HUES6 (cell line): ENCODE data around the gene KRTAP10-5.

Source experiments
- H3K27ac ChIP-seq: 2 replicates; pipeline ENCODE4 v1.7.0; 2013; ENCODE audit warnings: low read depth, mild to moderate bottlenecking, low read length, inconsistent platforms
- H3K27me3 ChIP-seq: 2 replicates; pipeline ENCODE4 v1.6.1; 2013; ENCODE audit warnings: low read length; ENCODE audit not compliant: control insufficient read depth, insufficient read depth
- H3K36me3 ChIP-seq: 2 replicates; pipeline ENCODE4 v1.6.1; 2013; ENCODE audit warnings: low read length; ENCODE audit not compliant: control insufficient read depth, insufficient read depth
- H3K4me1 ChIP-seq: 2 replicates; pipeline ENCODE4 v1.6.1; 2013; ENCODE audit warnings: low read length; ENCODE audit not compliant: control insufficient read depth, insufficient read depth
- H3K4me3 ChIP-seq: 2 replicates; pipeline ENCODE4 v1.5.1; 2013; ENCODE audit warnings: low read depth, low read length
- H3K9ac ChIP-seq: one replicate; pipeline ENCODE4 v1.6.1; 2013; ENCODE audit warnings: mild to moderate bottlenecking, low read length
- H3K9me3 ChIP-seq: 2 replicates; pipeline ENCODE4 v1.6.1; 2013; ENCODE audit warnings: low read depth, low read length; ENCODE audit not compliant: control insufficient read depth, insufficient read depth

The KRTAP10-5 gene

DNA sequence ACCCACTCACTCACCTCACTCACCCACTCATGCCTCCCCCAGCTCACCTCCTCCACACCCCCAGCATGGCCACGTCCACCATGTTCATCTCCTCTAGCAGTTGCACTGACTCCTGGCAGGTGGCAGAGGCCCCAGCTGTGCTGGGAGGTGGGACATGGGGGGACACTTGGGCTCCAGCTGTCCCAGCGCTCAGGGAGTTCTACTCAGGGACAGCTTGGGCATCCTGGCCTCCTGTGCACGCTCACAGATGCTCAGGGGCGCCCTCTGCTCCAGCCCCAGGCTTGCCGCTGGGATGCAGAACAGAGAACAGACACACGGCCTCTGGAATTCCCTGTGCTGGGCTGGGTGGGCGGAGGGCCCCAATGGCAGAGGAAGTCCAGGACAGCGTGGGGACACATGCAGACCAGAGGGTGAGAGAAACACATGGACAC, 36.7 kb upstream of the KRTAP10-5 start:
- no peak overlapping the region for H3K27ac ChIP-seq
- no peaks in the 10 kb centered on the region for H3K27me3 ChIP-seq
- H3K36me3 ChIP-seq: no peaks in the 10 kb centered on the region
- no peak overlapping the region for H3K4me3 ChIP-seq
- H3K9ac ChIP-seq: no peak overlapping the region
- H3K4me1 ChIP-seq: no peaks in the 10 kb centered on the region
- peaks cover 27% of the 10 kb centered on the region for H3K9me3 ChIP-seq

DNA sequence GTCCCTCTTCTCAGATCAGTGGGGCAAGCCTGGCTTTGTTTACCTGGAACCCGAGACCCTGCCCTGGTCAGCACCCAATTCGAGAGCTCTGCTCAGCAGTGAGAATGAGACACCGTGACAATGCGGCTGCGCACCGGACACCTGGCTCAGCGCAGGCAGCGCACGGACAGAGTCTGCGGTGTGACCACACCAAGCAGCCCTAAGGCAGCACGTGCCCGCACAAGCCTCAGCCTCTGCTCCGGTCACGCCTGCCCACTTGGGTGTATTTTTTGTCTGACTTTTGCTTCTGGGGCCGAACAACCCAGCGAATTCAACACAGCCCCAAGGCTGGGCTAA, 36.2 kb upstream of the KRTAP10-5 start:
- Histone ChIP-seq H3K9ac (no peak overlapping the region), H3K9me3 (peaks cover 30% of the 10 kb centered on the region), H3K4me3 (no peak overlapping the region), H3K27me3 (no peaks in the 10 kb centered on the region), H3K4me1 (no peaks in the 10 kb centered on the region), H3K36me3 (no peaks in the 10 kb centered on the region), H3K27ac (no peak overlapping the region)

DNA sequence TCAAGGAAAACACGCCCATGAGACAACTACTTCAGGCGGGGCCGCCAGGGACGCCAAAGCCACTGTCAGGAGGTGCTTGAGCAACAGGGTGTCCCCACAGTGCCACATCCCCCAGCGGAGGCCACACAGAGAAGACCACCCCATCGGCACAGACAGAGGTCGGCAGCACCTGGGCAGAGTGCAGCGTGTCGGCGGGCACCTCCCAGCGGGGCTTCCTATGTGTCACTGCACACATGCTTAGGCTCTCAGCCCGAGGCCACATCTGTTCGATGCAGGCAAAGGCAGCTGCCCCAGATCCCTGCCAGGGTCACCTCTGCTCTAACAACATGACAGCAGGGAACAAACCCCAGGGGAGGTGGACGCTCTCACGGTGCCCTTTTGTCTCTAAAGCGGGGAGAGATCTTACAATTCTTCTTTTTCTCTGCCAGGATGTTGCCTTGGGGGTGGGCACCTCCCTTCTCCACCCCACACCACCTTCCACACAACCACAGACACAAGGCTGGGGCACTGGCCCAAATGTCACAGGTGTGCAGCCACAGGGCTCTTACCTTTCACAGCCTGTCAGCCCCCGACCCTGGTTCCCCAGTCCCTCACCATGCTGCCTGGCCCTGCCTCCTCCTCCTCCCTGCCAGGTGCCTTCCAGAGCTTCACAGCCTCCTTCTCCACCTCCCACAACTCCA, 35.6 kb upstream of the KRTAP10-5 start:
- Histone ChIP-seq H3K27me3 (no peaks in the 10 kb centered on the region), H3K9me3 (peaks cover 32% of the 10 kb centered on the region), H3K4me1 (no peaks in the 10 kb centered on the region), H3K4me3 (no peak overlapping the region), H3K36me3 (no peaks in the 10 kb centered on the region), H3K9ac (no peak overlapping the region), H3K27ac (no peak overlapping the region)

DNA sequence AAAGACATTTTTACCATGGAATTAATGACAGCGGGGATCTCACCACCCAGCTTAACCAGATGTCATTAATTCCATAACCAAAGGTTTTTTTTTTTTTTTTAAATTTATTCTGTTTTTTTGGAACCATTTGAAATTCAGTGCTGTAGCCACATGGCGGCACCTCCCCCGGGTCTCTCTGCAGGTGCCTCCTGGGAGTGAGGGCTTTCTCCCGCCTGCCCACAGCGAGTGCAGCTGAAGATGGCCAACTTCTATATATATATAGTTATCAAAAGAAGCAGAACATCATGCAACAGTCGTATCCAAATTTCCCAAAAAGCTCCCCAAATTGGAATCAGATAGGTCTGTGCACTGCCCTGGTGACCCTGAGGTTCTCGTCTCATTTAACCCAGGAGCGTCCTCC, 35.1 kb upstream of the KRTAP10-5 start:
- no peaks in the 10 kb centered on the region for H3K4me1 ChIP-seq
- H3K9ac ChIP-seq: no peak overlapping the region
- H3K36me3 ChIP-seq: no peaks in the 10 kb centered on the region
- peaks cover 32% of the 10 kb centered on the region for H3K9me3 ChIP-seq
- H3K4me3 ChIP-seq: no peak overlapping the region
- no peaks in the 10 kb centered on the region for H3K27me3 ChIP-seq
- no peak overlapping the region for H3K27ac ChIP-seq

DNA sequence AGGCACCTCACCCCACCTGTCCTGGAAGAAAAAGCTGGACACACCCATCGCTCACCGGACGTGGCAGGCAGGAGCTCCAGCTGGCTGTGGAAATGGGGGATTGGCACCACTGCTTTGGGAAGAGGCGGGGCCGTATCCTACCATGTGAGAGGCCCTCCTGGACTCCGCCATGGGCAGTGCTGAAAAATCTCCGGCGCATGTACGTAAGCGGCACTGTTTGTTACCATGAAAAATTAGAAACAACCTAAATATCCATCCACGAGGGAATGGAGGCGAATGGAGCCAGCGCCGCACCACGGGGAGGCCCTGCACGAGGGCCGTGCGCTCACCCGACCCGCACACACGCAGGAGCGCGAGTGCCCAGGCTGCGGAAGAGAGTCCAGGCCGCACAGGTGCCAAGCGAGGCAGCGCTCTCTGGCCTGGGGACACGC, 34.6 kb upstream of the KRTAP10-5 start:
- H3K9me3 ChIP-seq: peaks cover 34% of the 10 kb centered on the region

DNA sequence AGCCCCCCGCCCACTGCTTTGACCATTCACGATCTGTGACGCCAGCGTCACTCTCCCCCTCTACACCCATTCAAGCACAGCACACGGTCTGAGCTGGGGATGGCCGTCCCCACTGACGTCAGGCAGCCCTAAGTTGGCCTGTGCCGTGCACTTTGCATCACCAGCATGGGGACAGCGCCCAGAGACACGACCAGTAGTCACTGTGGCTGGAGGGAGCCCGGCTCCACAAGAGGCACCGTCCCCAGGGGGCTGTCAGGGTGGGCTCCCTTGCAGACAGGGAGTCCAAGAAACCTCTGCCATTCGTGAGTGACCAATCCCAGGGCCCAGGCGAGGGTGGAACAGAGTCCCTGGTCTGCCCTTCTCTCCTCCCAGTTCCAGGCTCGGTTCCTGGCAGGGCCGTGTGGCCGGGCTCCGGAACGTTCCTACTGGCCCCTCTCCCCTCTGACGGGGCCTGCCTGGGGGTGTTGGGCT, 33.8 kb upstream of the KRTAP10-5 start:
- Histone ChIP-seq H3K27ac (no peak overlapping the region), H3K9me3 (peaks cover 34% of the 10 kb centered on the region), H3K9ac (no peak overlapping the region), H3K27me3 (no peaks in the 10 kb centered on the region), H3K4me1 (no peaks in the 10 kb centered on the region), H3K36me3 (no peaks in the 10 kb centered on the region), H3K4me3 (no peak overlapping the region)

More for the DNA sequence above, 34.6 kb upstream of the KRTAP10-5 start:
- Histone ChIP-seq H3K27ac (no peak overlapping the region), H3K4me1 (no peaks in the 10 kb centered on the region), H3K4me3 (no peak overlapping the region), H3K9ac (no peak overlapping the region), H3K27me3 (no peaks in the 10 kb centered on the region), H3K36me3 (no peaks in the 10 kb centered on the region)

DNA sequence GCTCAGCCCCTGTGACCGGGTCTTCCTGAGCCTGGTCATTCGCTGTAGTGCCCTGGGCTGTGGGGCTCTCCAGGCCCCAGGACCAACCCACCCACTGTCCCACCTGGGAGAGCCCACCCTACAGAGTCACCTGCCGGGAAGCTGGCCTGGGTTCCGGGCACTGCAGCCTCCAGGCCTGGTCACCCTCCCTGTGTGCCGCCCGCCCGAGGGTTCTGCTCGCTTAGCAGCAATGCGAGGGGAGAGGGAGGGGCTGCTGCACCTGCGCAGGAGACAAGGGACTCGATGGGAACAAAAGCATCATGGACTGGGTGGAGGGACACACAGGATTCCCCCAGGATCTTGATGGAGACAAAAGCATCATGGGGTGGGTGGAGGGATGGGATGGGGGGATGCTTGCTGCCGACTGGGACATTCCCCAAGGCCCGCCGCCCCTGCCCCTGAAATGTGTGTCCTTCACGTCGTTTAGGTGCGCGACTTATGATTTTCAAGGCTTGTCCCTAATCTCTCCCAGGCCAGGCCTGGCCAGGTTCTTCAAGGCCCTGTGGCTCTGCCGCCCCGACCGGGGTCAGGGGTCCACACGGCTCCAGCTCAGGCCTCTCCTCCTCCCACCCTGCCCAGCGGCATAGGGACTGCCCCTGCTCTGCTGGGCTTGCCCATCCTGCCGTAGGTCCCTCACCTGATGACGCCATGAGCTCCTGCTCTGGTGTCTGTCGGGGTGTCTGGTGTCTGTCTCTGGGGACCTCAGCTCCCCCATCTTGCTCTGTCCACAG, 33.2 kb upstream of the KRTAP10-5 start:
- Histone ChIP-seq H3K9ac (no peak overlapping the region), H3K4me3 (no peak overlapping the region), H3K27me3 (no peaks in the 10 kb centered on the region), H3K27ac (no peak overlapping the region), H3K36me3 (no peaks in the 10 kb centered on the region), H3K9me3 (peaks cover 37% of the 10 kb centered on the region), H3K4me1 (no peaks in the 10 kb centered on the region)

DNA sequence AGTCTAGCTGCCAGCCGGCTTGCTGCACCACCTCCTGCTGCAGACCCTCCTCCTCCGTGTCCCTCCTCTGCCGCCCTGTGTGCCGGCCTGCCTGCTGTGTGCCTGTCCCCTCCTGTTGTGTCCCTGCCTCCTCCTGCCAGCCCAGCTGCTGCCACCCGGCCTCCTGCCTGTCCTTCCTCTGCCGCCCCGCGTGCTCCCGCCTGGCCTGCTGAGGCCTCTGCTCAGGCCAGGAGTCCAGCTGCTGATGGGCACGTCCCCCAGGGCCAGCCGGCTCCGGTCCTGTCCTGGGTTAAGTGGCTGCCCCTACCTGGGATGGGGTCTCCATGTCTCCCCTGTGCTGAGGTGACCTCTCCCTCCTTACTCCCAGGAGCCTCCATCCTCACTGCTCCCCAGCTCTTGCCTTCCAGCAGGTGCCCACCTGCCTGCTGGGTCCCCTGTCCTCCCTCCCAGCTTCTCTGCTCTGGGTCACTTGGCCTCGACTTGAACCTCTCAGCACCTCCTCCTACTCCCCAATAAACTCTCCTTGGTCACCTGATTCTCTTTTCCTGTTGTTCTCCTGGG, 32.3 kb upstream of the KRTAP10-5 start:
- Histone ChIP-seq H3K4me1 (no peaks in the 10 kb centered on the region), H3K27me3 (no peaks in the 10 kb centered on the region), H3K4me3 (no peak overlapping the region), H3K36me3 (no peaks in the 10 kb centered on the region), H3K27ac (no peak overlapping the region), H3K9ac (no peak overlapping the region), H3K9me3 (peaks cover 37% of the 10 kb centered on the region)

DNA sequence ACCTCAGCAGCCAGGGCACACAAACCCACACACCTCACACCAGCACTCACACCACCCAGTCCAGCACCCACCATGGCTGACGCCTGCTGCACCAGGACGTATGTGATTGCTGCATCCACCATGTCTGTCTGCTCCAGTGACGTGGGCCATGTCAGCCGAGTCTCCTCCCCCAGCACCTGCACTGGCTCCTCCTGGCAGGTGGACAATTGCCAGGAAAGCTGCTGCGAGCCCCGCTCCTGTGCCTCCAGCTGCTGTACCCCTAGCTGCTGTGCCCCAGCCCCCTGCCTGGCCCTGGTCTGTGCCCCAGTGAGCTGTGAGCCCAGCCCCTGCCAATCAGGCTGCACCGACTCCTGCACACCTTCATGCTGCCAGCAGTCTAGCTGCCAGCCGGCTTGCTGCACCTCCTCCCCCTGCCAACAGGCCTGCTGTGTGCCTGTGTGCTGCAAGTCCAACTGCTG, 31.7 kb upstream of the KRTAP10-5 start, which contains the start of gene KRTAP10-8:
Gene KRTAP10-8 (plus strand): TSS at position 51 of the 458 bp plus-strand sequence. CDS start 22 bp downstream, at position 73.
- no peak within 1 kb of the TSS for H3K4me3 ChIP-seq
- H3K27ac ChIP-seq: no peak within 1 kb of the TSS
- H3K4me1 ChIP-seq: no peaks in the 10 kb centered on the region
- no peaks in the 10 kb centered on the region for H3K36me3 ChIP-seq
- peaks cover 37% of the 10 kb centered on the region for H3K9me3 ChIP-seq
- no peaks in the 10 kb centered on the region for H3K27me3 ChIP-seq
- no peak within 1 kb of the TSS for H3K9ac ChIP-seq

DNA sequence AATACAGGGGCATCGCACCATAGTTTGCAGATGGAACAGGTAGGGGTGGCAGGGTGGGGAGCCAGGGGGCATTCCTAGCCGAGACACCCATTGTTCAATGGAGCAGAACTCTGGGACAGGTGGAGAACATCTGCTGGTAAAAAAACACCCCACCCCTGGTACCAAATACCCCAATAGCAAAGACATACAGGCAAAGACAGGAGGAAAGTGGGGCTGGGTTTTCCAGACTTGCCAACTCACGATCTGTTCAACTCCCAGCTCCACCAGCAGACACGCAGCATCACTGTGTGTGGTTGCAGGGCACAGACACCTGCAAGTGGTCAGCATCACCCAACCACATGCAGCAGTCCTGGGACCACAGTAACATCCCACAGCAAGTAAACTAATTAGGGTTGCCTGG, 31.1 kb upstream of the KRTAP10-5 start:
- Histone ChIP-seq H3K4me1 (no peaks in the 10 kb centered on the region), H3K27me3 (no peaks in the 10 kb centered on the region), H3K9ac (no peak overlapping the region), H3K4me3 (no peak overlapping the region), H3K36me3 (no peaks in the 10 kb centered on the region), H3K9me3 (peaks cover 38% of the 10 kb centered on the region), H3K27ac (no peak overlapping the region)
